A204.1 (cell line): ENCODE data around the gene DBI.
"Not testable (repeated sequence)": the region's sequence is repeated elsewhere in the genome, so short reads cannot be mapped to it uniquely, and the experiment has no call there.

Source experiments
- FAIRE-seq: peaks from 2 replicates; lab custom pipeline; 2012; peaks lifted over from hg19 to GRCh38; lab: Jason Lieb, UNC

DBI gene

DNA sequence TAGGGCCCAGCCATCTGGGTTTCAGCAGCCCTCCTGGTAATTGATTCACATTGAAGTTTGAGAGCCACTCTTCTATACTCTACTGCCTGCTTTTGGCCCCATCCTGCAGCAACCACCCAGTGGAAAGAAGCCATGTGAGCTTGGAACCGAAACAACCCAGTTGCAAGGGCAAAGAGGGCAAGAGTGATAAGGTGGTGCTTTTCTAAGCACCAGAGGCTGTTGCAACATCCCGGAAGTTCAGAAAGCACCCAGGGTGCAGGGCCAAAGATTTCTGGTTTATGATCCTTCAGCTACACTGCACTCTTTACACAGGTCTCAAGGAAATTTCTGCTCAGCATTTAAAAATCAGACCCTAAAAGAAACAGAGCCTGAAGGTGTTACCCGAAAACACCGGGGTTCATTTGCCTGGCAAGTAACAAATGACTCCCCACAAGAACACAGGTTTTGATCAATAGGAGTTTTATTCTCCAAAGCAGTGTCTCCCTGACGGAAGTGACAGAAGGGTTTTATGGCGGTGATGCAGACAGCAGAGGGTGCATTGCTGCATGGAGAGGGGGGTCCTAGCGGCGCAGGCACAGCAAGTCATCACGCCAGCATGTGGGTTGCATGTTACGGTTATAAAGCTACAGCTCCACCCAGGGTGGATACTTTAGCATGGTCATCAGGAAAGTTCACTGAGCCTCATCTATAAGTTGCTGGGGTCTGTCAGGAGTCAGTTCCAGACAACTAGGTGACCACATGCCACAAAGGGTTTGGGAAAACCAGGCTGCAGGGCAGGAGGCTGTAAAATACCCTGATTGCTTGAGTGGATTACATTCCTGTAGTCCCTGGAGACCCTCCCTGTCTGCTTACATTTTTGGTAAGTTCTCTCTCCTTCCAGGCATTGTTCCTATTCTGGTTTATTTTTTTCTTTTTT is 36.1 kb downstream of the DBI start:
- no peak for FAIRE-seq

DNA sequence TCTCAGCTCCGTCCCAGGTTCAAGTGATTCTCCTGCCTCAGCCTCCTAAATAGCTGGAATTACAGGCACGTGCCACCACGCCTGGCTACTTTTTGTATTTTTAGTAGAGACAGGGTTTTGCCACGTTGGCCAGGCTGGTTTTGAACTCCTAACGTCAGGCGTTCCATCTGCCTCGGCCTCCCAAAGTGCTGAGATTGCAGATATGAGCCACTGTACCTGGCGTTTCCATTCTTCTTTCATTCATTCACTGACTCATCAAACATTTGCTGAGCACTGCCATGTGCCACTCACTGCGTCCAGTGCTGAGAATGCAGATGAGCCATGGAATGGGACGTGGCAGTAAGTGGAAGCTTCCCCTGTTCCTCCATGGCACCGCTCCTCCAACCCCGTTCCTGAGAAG is 36.8 kb downstream of the DBI start:
- not testable (repeated sequence) for FAIRE-seq

DNA sequence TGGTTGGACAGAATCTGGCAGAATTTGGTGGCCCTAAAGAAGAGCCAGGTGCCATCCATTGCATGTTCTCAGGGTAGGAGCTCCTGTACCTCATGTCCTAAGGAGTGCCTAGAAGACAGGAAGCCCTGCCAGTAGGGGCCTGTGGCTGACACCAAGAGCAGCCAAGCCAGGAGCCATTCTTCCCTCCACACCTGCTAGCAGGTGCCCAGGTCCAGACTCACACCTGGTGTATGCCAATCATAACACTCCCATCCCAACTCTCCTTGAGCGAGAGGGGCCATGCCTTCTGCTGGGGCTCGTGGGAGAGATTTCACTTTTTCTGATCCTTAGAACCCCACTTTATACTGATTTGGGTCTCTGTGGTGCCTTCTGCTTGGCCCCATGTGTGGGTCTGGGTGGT is 38.4 kb downstream of the DBI start:
- no peak for FAIRE-seq

DNA sequence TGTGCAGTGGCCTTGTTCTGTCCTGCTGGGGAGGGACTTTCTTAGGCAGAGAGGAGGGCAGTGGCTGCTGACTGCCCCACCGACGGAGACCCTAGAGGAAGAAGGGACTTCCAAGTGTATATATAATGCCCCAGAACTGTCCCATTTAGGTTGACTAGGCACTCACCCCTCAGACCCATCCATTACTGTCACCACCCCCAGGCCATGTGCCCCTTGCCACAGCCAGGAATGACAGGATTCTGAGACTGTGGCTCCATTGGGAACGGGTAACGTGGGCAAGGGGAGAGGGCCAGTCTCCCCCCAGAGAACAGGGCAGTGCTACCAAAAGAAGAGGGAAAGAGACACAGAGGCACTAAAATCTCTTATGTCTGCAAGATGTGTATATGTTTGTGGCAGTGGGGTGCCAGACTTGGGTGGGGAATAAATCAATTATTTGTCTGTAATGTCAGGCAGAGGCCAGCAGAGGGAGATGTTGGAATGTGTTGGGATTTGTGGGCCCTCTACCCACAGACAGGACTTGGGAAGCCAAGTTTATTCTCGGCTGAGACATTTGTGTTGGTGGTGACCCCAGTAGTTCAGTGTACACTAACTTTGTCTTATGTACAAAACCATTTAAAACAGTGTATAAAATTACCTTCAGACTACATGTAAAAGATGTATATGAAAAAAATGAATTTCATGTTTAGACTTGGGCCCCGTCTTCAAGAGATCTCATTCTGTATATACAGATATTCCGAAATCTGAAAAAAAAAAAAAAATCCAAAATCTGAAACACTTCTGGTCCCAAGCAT is 40.8 kb downstream of the DBI start:
- FAIRE-seq: peak; percentile 44

DNA sequence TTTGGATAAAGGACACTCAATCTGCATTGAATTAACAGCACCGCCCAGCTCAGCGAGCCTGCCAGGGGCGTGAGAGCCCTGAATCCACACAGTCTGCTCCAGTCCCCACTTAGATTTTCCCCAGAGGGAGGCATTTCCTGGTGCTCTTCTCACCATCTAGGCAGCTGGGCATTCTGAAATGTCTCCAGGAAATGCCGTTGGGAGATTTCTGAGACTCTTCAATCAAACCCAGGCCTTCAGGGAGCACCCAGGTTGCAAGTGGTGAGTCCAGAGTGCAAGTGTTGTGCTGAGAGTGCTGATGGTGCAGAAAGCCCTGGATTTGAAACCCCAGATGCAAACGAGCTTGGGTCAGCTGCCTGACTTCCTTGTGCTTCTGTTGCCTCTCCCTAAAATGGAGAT is 41.4 kb downstream of the DBI start:
- FAIRE-seq: no peak

DNA sequence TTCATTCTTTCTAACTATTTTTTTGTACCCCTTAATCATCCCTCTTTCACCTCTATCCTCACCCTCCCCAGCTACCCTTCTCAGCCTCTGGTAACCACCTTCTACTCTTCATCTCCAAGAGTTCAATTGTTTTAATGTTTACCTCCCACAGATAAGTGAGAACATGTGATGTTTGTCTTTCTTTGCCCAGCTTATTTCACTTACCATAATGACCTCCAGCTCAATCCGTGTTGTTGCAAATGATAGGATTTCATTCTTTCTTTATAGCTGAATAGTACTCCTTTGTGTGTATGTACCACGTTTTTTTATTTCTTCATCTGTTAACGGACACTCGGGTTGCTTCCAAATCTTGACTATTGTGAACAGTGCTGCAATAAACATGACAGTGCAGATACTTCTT is 42.7 kb downstream of the DBI start:
- FAIRE-seq: no peak

DNA sequence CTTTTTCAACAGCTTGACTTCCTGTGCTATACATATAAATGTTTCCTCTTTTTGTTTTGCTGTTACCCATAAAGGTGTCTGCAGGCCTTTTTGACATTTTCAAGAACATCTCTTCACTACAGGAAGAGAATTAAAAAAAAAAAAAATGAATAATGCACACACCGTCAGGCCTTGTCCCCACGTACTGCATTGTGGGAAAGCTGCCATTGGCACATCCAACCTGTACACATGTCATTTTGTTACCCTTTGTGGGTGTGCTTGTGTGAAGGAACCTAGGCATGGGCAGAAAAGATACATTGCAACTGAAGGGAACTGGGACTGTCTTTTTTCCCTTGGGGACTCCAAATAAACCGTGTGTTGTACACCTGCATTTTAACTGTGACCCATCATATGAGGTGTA is 48.1 kb downstream of the DBI start:
- FAIRE-seq: no peak

DNA sequence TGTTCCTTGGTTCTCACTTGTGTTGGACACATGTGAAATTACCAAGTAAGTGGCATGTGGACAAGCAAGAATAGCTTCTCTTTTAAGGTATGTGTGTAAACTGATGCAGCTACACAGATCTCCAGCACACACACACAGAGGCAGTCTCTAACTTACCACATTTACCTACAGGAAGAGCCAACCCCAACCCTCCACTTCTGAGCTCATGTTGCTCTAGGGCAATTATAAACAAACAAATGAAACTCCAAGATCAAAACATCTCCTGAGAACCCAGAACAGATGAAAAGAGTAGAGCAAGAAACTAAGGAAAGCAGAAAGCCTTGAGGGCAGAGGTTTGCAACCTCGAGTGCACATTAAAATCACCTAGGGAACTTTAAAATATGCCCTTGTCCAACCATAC is 48.9 kb downstream of the DBI start:
- FAIRE-seq: no peak

DNA sequence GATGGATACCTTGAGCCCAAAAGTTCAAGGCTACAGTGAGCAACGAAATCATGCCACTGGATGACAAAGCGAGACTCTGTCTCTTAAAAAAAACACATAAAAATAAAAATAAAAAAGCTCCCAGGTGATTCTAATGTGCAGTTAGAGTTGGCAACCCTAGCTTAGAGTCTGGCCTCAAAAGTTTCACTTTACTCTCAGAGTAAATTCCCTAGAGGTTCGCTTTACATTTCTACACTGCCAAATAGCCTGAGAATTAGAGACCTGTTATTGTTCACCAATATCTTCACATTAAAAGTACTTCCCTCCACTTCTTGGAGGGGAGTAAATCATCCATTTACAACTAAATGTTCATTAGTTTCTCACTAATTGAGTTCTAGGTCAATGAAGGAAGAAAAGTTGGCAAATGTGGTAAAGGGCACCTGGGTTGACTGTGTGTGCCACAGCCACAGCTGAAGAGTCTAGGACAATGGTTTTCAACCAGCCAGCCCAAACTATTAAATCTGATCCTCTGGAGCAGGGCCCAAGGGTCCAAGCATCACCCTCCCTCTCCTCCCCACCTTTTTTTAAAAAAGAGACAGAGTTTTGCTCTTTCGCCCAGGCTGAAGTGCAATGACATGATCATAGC is 49.6 kb downstream of the DBI start:
- no peak for FAIRE-seq

DNA sequence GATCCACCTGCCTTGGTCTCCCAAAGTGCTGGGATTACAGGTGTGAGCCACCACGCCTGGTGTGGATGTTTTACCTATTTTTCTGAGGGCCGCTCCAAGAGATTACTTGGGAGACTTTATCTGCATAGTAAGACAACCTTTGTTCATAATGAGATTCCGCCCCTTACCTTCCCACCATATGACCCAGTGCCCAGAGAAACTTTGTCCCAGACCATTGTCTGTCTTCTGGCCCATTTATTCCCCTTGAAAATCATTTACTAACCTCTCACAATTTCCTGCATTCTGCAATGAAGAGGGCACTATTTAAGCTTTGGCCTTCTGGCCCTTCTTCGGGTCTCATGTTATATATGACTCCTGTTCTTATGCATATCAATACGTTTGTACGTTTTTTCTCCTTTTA is 51.1 kb downstream of the DBI start:
- FAIRE-seq: no peak

DNA sequence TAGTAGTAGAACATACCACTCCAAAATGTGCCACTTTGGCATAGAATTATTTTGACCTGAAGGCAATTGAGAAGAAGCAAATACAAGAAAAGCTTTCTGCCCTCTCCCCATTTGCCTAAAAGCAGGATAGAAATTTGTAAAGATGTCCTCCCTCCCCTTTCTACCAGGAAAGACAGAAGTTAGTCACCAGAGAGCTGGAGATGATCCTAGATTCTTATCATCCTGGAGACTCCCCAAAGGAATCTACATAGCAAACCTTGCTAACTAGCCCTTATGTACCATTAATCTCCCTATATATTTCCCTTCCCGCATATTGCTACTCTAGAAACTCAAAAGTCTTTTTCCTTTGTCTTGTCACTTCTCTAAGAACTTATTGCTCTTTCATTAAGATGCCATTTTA is 52.3 kb downstream of the DBI start:
- FAIRE-seq: no peak

DNA sequence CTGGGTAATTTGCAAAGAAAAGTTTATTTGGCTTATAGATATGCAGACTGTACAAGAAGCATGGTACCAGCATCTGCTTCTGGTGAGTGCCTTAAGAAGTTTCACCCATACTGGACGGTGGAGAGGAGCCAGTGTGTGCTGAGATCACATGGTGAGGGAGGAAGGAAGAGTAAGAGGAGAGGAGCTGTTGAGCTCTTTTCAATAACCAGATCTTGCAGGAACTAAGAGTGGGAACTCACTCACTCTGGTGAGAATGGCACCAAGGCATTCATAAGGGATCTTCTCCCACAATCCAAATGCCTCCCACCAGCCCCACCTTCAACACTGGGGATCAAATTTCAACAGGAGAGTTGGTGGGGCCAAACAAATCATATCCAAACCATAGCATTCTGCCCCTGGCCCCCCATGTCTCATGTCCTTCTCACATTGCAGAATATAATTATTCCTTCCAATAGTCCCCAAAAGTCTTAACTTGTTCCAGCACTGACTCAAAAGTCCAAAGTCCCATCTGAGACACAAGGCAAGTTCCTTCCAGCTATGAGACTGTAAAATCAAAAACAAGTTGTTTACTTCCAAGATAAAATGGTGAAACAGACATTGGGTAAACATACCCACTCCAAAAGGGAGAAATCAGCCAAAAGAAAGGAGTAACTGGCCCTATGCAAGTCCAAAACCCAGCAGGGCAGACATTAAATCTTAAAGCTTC is 53.2 kb downstream of the DBI start:
- FAIRE-seq: no peak

DNA sequence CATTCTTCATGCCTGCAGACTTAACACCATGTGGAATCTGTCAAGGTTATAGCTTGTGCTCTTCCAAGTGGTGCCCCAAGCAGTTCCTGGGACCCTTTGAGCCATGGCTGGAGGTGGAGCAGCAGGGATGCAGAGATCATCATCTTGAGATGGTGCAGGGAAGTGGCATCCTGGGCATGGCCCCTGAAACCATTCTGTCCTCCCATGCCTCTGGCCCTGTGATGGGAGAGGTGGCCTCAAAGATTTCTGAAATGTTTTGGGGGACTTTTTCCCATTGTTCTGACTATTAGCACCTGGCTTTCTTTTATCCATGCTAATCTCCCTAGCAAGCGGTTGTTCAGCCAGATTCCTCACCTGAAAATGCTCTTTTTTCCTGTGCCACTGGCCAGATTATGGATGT is 54.5 kb downstream of the DBI start:
- FAIRE-seq: no peak

DNA sequence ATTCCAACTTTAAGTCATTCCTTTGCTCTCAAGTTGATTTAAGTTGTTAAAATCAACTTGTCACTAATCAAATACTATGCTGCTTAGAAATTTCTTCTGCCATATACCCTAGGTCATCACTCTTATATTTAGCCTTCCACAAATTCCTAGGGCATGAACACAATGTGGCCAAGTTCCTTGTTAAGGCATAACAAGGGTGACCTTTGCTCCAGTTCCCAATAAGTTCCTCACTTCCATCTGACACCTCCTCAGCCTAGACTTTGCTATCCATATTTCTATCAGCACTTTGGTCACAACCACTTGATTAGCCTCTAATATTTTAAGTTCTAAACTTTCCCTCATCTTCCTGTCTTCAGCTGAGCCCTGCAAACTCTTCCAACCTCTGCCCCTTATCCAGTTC is 55.0 kb downstream of the DBI start:
- no peak for FAIRE-seq
